A549 (cell line): ENCODE data around the gene ZNF586. TPM values are rescaled to one million over a fixed set of nuclear protein-coding genes. Genes with fewer than 3 reads are reported as not detected.
A peak's percentile ranks its signal among the peaks of the same experiment; 100 is the strongest.

Source experiments
- ATAC-seq, 2 experiments: fragments of 200-7000 bp in 1 of 2; fragments of >200 bp in 1 of 2; cut with Nextera tagmentation in 1 of 2; cut with Tn5 transposase in 1 of 2; 3 replicates each; pipeline versions ENCODE4 v1.8.0 to v1.9.1; 2018 to 2020; ENCODE audit warnings: mild to moderate bottlenecking in 1 of 2, moderate library complexity in 1 of 2
- CTCF ChIA-PET: fragments of 300-600 bp; sonication (Branson Sonifier 250); formaldehyde crosslinking; extraction: SDS; loops from one replicate; lab custom pipeline; 2021; ENCODE audit warnings: antibody characterized with exemption, inconsistent platforms; lab: Yijun Ruan, JAX
- POLR2A ChIA-PET: fragments of 350-600 bp; formaldehyde crosslinking; extraction: SDS; loops from one replicate; lab custom pipeline; 2021; ENCODE audit warnings: antibody characterized with exemption, inconsistent platforms; lab: Yijun Ruan, JAX
- DNase-seq, 2 experiments: peaks; one replicate each; pipeline versions ENCODE4 v3.0.0 to v3.0.0-alpha.2; 2011 to 2016; ENCODE audit warnings: low read depth in 1 of 2, low spot score in 1 of 2
- FAIRE-seq: peaks from 2 replicates; lab custom pipeline; 2011; peaks lifted over from hg19 to GRCh38; lab: Jason Lieb, UNC
- H3K27ac ChIP-seq, 2 experiments: fragments of >200 bp; sonication (Bioruptor Twin); formaldehyde crosslinking; 3 replicates each; pipeline ENCODE4 v1.5.1; 2016 to 2017
- H3K4me1 ChIP-seq: fragments of >200 bp; sonication (Bioruptor Twin); formaldehyde crosslinking; 3 replicates; pipeline ENCODE4 v1.6.1; 2016
- H3K4me2 ChIP-seq: fragments of >200 bp; sonication (Bioruptor Twin); formaldehyde crosslinking; 3 replicates; pipeline ENCODE4 v1.6.1; 2016
- H3K4me3 ChIP-seq: fragments of >200 bp; sonication (Bioruptor Twin); formaldehyde crosslinking; 3 replicates; pipeline ENCODE4 v1.5.1; 2016
- H3K9me3 ChIP-seq: fragments of >200 bp; sonication (Bioruptor Twin); formaldehyde crosslinking; 3 replicates; pipeline ENCODE4 v1.6.1; 2016
- CHD2 ChIP-seq: fragments of 150-350 bp; IDR thresholded peaks from 2 replicates; pipeline ENCODE4 v1.6.1; 2014; ENCODE audit warnings: low read length; ENCODE audit not compliant: partially characterized antibody
- CTCF ChIP-seq: fragments of >200 bp; sonication (Bioruptor Twin); formaldehyde crosslinking; IDR thresholded peaks from 3 replicates; pipeline ENCODE4 v1.5.1; 2016
- EHMT2 ChIP-seq: fragments of 200-600 bp; sonication (generic); IDR thresholded peaks from 2 replicates; pipeline ENCODE4 v1.6.1; 2016; ENCODE audit warnings: antibody characterized with exemption, low read depth, mild to moderate bottlenecking, moderate library complexity
- ESRRA ChIP-seq: fragments of 150-350 bp; IDR thresholded peaks from 2 replicates; pipeline ENCODE4 v1.6.1; 2014; ENCODE audit warnings: mild to moderate bottlenecking, low read length, borderline replicate concordance
- FOSB ChIP-seq: fragments of 250-450 bp; sonication (Bioruptor Pico); IDR thresholded peaks from 2 replicates; pipeline ENCODE4 v1.5.0; 2020; ENCODE audit warnings: mild to moderate bottlenecking, moderate library complexity
- HDAC2 ChIP-seq: fragments of 200-600 bp; sonication (generic); IDR thresholded peaks from 2 replicates; pipeline ENCODE4 v1.6.1; 2016
- HOXA7 ChIP-seq: fragments of 250-450 bp; sonication (Bioruptor Pico); IDR thresholded peaks from 2 replicates; pipeline ENCODE4 v1.5.0; 2020; ENCODE audit warnings: mild to moderate bottlenecking, moderate library complexity
- HOXB5 ChIP-seq: fragments of 250-450 bp; sonication (Bioruptor Pico); IDR thresholded peaks from 2 replicates; pipeline ENCODE4 v1.5.0; 2020; ENCODE audit warnings: mild to moderate bottlenecking, moderate library complexity
- JUN ChIP-seq, 2 experiments: fragments of >200 bp; sonication (Bioruptor Twin); formaldehyde crosslinking; IDR thresholded peaks; 2 replicates in 1 of 2; 3 replicates in 1 of 2; pipeline ENCODE4 v1.6.1; 2016 to 2017
- JUNB ChIP-seq: fragments of >200 bp; sonication (Bioruptor Twin); formaldehyde crosslinking; IDR thresholded peaks from 2 replicates; pipeline ENCODE4 v1.6.1; 2016
- KDM5A ChIP-seq: fragments of 200-600 bp; sonication (generic); IDR thresholded peaks from 2 replicates; pipeline ENCODE4 v1.6.1; 2016; ENCODE audit warnings: antibody characterized with exemption, mild to moderate bottlenecking
- MAFK ChIP-seq: fragments of 450-650 bp; IDR thresholded peaks from 2 replicates; pipeline ENCODE4 v1.6.1; 2014; ENCODE audit not compliant: partially characterized antibody
- MAZ ChIP-seq: fragments of 150-350 bp; IDR thresholded peaks from 2 replicates; pipeline ENCODE4 v1.6.1; 2014; ENCODE audit warnings: antibody characterized with exemption, low read depth, low read length, borderline replicate concordance
- NR3C1 ChIP-seq: fragments of >200 bp; sonication (Bioruptor Twin); formaldehyde crosslinking; IDR thresholded peaks from 3 replicates; pipeline ENCODE4 v1.6.1; 2017
- PHF8 ChIP-seq: fragments of 200-600 bp; sonication (generic); IDR thresholded peaks from 2 replicates; pipeline ENCODE4 v1.6.1; 2016; ENCODE audit warnings: low read depth, mild to moderate bottlenecking, antibody characterized with exemption, moderate library complexity, borderline replicate concordance
- POLR2A ChIP-seq: IDR thresholded peaks from 2 replicates; pipeline ENCODE4 v1.6.1; 2012; ENCODE audit warnings: mild to moderate bottlenecking, low read length
- REST ChIP-seq: fragments of 200-600 bp; sonication (generic); IDR thresholded peaks from 2 replicates; pipeline ENCODE4 v1.6.1; 2016; ENCODE audit warnings: antibody characterized with exemption, mild to moderate bottlenecking, moderate library complexity
- RFX5 ChIP-seq: fragments of 450-650 bp; IDR thresholded peaks from 2 replicates; pipeline ENCODE4 v1.7.1; 2014; ENCODE audit warnings: antibody characterized with exemption, mild to moderate bottlenecking, moderate library complexity
- TFCP2L1 ChIP-seq: fragments of 250-450 bp; sonication (Bioruptor Pico); IDR thresholded peaks from 2 replicates; pipeline ENCODE4 v1.5.0; 2021; ENCODE audit warnings: mild to moderate bottlenecking
- ZSCAN20 ChIP-seq: fragments of 250-450 bp; sonication (Bioruptor Pico); IDR thresholded peaks from 2 replicates; pipeline ENCODE4 v1.8.0; 2022; ENCODE audit warnings: mild to moderate bottlenecking, moderate library complexity
- WGBS: methylation state at CpG from one replicate; pipeline ENCODE4 v1.1.6; 2017; ENCODE audit errors: missing lambda C conversion rate; 5-methylcytosine and 5-hydroxymethylcytosine counted together
- polyA plus RNA-seq, 4 experiments: library from polyadenylated mRNA; depleted of rRNA in 3 of 4; stranded (reverse); fragments of >200 nt; fragmentation: RNase III in 1 of 4; extraction: RNeasy Plus Mini Kit Qiagen cat#74134 plus additional on column Dnase treatment in 1 of 4; gene quantifications; 2 replicates in 3 of 4; 3 replicates in 1 of 4; pipeline ENCODE4 v1.2.3, GENCODE V29; 2011 to 2017
- TF ChIP-seq, protein P1 (sequence below): fragments of >200 bp; sonication (Bioruptor Twin); formaldehyde crosslinking; IDR thresholded peaks from 3 replicates; pipeline ENCODE4 v1.6.1; 2016
- TF ChIP-seq, protein P2 (sequence below): fragments of >200 bp; sonication (Bioruptor Twin); formaldehyde crosslinking; IDR thresholded peaks from 2 replicates; pipeline ENCODE4 v1.6.1; 2016
- TF ChIP-seq, protein P3 (sequence below): IDR thresholded peaks from 2 replicates; pipeline ENCODE4 v1.6.1; 2012; ENCODE audit warnings: low read depth, borderline replicate concordance

Gene ZNF586
- polyA plus RNA-seq, 2 of the 4 experiments (the other 2 are of a cell fraction) = 7.1 to 8.2 TPM

DNA sequence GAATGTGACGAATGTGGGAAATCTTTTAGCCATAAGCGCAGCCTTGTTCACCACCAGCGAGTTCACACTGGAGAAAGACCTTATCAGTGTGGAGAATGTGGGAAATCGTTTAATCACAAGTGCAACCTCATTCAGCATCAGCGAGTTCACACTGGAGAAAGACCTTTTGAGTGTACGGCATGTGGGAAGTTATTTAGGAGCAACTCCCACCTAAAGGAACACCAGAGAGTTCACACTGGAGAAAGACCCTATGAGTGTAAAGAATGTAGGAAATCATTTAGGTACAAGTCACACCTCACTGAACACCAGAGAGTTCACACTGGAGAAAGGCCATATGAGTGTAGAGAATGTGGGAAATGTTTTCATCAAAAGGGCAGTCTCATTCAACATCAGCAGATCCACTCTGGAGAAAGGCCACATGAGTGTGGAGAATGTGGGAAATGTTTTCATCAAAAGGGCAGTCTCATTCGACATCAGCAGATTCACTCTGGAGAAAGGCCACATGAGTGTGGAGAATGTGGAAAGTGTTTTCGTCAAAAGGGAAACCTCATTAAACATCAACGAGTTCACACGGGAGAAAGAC is 15.3 kb upstream of the ZNF586 start:
- peak; percentile 59 for FAIRE-seq
- H3K27ac ChIP-seq = no peak overlapping the region
- no peak for ATAC-seq
- ChIA-PET CTCF (no interaction called here), POLR2A (no interaction called here)
- TF ChIP-seq JUN (IDR thresholded peaks at IDR 0.05) (no peak), KDM5A (no peak), CHD2 (no peak), TFCP2L1 (no peak)
- no peak overlapping the region for H3K4me3 ChIP-seq
- no peaks in the 10 kb centered on the region for H3K4me1 ChIP-seq
- DNase-seq = no peak
- H3K9me3 ChIP-seq = peaks cover 100% of the 10 kb centered on the region
- WGBS = 93% methylated on average over 10 of the region's 10 CpGs
- no peak overlapping the region for H3K4me2 ChIP-seq

GRCh38 chr19:57755031-57755430 is 14.4 kb upstream of the ZNF586 start:
- H3K9me3 ChIP-seq = peaks cover 100% of the 10 kb centered on the region
- TF ChIP-seq PHF8 (no peak), REST (0 out of 2 replicates have a peak, but pooled peaks have one; percentile 18), CHD2 (no peak)
- TF ChIP-seq, all 56 proteins: peak for 1
- DNase-seq (no peak), ATAC-seq (no peak), FAIRE-seq (no peak)
- 92% methylated on average over 4 of the region's 4 CpGs for WGBS
- Histone ChIP-seq H3K4me3 (no peak overlapping the region), H3K4me2 (no peak overlapping the region), H3K27ac (no peak overlapping the region), H3K4me1 (no peaks in the 10 kb centered on the region)
- ChIA-PET CTCF (no interaction called here), POLR2A (interaction anchor here (0.7 kb wide), 1 partner anchor 9 kb away, joined by 3 read pairs; no protein-coding TSS in a partner anchor)

GRCh38 chr19:57757941-57758340 is 11.5 kb upstream of the ZNF586 start:
- Histone ChIP-seq H3K9me3 (peaks cover 98% of the 10 kb centered on the region), H3K27ac (no peak overlapping the region), H3K4me2 (no peak overlapping the region), H3K4me3 (no peak overlapping the region), H3K4me1 (no peaks in the 10 kb centered on the region)
- DNase-seq = no peak
- WGBS = 96% methylated on average over 2 of the region's 2 CpGs
- POLR2A ChIA-PET = no interaction called here
- peak; percentile 87 for TF ChIP-seq MAFK
- no peak for TF ChIP-seq PHF8
- peak; percentile 7 for FAIRE-seq
- CTCF ChIA-PET = no interaction called here
- no peak for ATAC-seq

- FAIRE-seq = no peak
- Histone ChIP-seq H3K27ac (no peak overlapping the region), H3K4me3 (no peak overlapping the region), H3K9me3 (peaks cover 94% of the 10 kb centered on the region), H3K4me2 (no peak overlapping the region), H3K4me1 (no peaks in the 10 kb centered on the region)
- ChIA-PET CTCF (interaction anchor here (1.0 kb wide), 1 partner anchor 12 kb away, joined by 3 read pairs; the partner anchor contains the start of gene ZNF776), POLR2A (no interaction called here)
- DNase-seq = no peak
- WGBS = 95% methylated on average over 2 of the region's 2 CpGs
- no peak for ATAC-seq
- no peak for TF ChIP-seq RFX5
- TF ChIP-seq, protein P1, sequence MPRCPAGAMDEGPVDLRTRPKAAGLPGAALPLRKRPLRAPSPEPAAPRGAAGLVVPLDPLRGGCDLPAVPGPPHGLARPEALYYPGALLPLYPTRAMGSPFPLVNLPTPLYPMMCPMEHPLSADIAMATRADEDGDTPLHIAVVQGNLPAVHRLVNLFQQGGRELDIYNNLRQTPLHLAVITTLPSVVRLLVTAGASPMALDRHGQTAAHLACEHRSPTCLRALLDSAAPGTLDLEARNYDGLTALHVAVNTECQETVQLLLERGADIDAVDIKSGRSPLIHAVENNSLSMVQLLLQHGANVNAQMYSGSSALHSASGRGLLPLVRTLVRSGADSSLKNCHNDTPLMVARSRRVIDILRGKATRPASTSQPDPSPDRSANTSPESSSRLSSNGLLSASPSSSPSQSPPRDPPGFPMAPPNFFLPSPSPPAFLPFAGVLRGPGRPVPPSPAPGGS = no peak
- TF ChIP-seq CTCF = no peak
- no peak for TF ChIP-seq MAFK
- no peak for TF ChIP-seq KDM5A
- TF ChIP-seq HOXA7 = no peak
- TF ChIP-seq POLR2A = no peak
- TF ChIP-seq NR3C1 = no peak
- no peak for TF ChIP-seq HOXB5
- no peak for TF ChIP-seq HDAC2
- no peak for TF ChIP-seq ZSCAN20 (CRISPR knock-in tag)
- TF ChIP-seq, protein P2, sequence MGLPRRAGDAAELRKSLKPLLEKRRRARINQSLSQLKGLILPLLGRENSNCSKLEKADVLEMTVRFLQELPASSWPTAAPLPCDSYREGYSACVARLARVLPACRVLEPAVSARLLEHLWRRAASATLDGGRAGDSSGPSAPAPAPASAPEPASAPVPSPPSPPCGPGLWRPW = no peak
- no peak for TF ChIP-seq FOSB (CRISPR knock-in tag)
- TF ChIP-seq MAZ = no peak
- TF ChIP-seq JUNB = no peak
- no peak for TF ChIP-seq ESRRA
- TF ChIP-seq, protein P3, sequence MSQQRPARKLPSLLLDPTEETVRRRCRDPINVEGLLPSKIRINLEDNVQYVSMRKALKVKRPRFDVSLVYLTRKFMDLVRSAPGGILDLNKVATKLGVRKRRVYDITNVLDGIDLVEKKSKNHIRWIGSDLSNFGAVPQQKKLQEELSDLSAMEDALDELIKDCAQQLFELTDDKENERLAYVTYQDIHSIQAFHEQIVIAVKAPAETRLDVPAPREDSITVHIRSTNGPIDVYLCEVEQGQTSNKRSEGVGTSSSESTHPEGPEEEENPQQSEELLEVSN = no peak
- TF ChIP-seq EHMT2 = no peak
- TF ChIP-seq PHF8 = no peak
Measured at GRCh38 chr19:57759096-57759495, 10.4 kb upstream of the ZNF586 start.
